Measurements from ENCODE around the gene CASP12.

The CASP12 gene

GRCh38 chr11:104892723-104893511, 5.3 kb downstream of the CASP12 start:
- in situ Hi-C loops (cut with HindIII; ENCODE audit: low sequenced_read_pairs), result no loop called here

- in situ Hi-C loops (cut with HindIII; ENCODE audit: low sequenced_read_pairs), result no loop called here
These were observed 7.1 kb downstream of the CASP12 start for GRCh38 chr11:104891135-104891534.

- in situ Hi-C loops (cut with HindIII; ENCODE audit: low sequenced_read_pairs), result no loop called here
These were observed 14.9 kb downstream of the CASP12 start for GRCh38 chr11:104883342-104883741.

- in situ Hi-C loops (cut with HindIII; ENCODE audit: low sequenced_read_pairs), result no loop called here
These were observed 17.0 kb downstream of the CASP12 start for GRCh38 chr11:104881117-104881794.

GRCh38 chr11:104879514-104880190, 18.6 kb downstream of the CASP12 start:
- in situ Hi-C loops (cut with HindIII; ENCODE audit: low sequenced_read_pairs), result no loop called here

GRCh38 chr11:104876861-104877431, 21.3 kb downstream of the CASP12 start:
- in situ Hi-C loops (cut with HindIII; ENCODE audit: low sequenced_read_pairs), result no loop called here

GRCh38 chr11:104876324-104876723, 21.9 kb downstream of the CASP12 start:
- in situ Hi-C loops (cut with HindIII; ENCODE audit: low sequenced_read_pairs), result no loop called here

GRCh38 chr11:104873252-104873651, 25.0 kb downstream of the CASP12 start:
- in situ Hi-C loops (cut with HindIII; ENCODE audit: low sequenced_read_pairs), result no loop called here

GRCh38 chr11:104872393-104872792, 25.9 kb downstream of the CASP12 start:
- in situ Hi-C loops (cut with HindIII; ENCODE audit: low sequenced_read_pairs), result no loop called here

GRCh38 chr11:104870910-104871309, 27.4 kb downstream of the CASP12 start:
- in situ Hi-C loops (cut with HindIII; ENCODE audit: low sequenced_read_pairs), result no loop called here

GRCh38 chr11:104866815-104867214, 31.4 kb downstream of the CASP12 start:
- in situ Hi-C loops (cut with HindIII; ENCODE audit: low sequenced_read_pairs), result no loop called here

- in situ Hi-C loops (cut with HindIII; ENCODE audit: low sequenced_read_pairs), result no loop called here
These were observed 39.1 kb downstream of the CASP12 start for GRCh38 chr11:104858882-104859775.

GRCh38 chr11:104856607-104857006, 41.7 kb downstream of the CASP12 start:
- in situ Hi-C loops (cut with HindIII; ENCODE audit: low sequenced_read_pairs), result no loop called here

GRCh38 chr11:104855965-104856364, 42.3 kb downstream of the CASP12 start:
- in situ Hi-C loops (cut with HindIII; ENCODE audit: low sequenced_read_pairs), result no loop called here

- in situ Hi-C loops (cut with HindIII; ENCODE audit: low sequenced_read_pairs), result no loop called here
These were observed 45.0 kb downstream of the CASP12 start for GRCh38 chr11:104853276-104853675.

- in situ Hi-C loops (cut with HindIII; ENCODE audit: low sequenced_read_pairs), result no loop called here
These were observed 45.4 kb downstream of the CASP12 start for GRCh38 chr11:104852811-104853210.

- in situ Hi-C loops (cut with HindIII; ENCODE audit: low sequenced_read_pairs), result no loop called here
These were observed 52.0 kb downstream of the CASP12 start for GRCh38 chr11:104846216-104846615.

- in situ Hi-C loops (cut with HindIII; ENCODE audit: low sequenced_read_pairs), result no loop called here
These were observed 53.8 kb downstream of the CASP12 start for GRCh38 chr11:104844451-104844850.

- in situ Hi-C loops (cut with HindIII; ENCODE audit: low sequenced_read_pairs), result no loop called here
These were observed 55.0 kb downstream of the CASP12 start for GRCh38 chr11:104843150-104843836.

GRCh38 chr11:104841973-104842525, 56.2 kb downstream of the CASP12 start:
- in situ Hi-C loops (cut with HindIII; ENCODE audit: low sequenced_read_pairs), result no loop called here
